ENCODE measurements around the gene SAMD9. TPM values are rescaled to one million over a fixed set of nuclear protein-coding genes. Genes with fewer than 3 reads are reported as not detected.
"Not testable (repeated sequence)": the region's sequence is repeated elsewhere in the genome, so short reads cannot be mapped to it uniquely, and the experiment has no call there.

The SAMD9 gene
- total RNA-seq, 1 experiment from 2014 or later, result not detected

DNA sequence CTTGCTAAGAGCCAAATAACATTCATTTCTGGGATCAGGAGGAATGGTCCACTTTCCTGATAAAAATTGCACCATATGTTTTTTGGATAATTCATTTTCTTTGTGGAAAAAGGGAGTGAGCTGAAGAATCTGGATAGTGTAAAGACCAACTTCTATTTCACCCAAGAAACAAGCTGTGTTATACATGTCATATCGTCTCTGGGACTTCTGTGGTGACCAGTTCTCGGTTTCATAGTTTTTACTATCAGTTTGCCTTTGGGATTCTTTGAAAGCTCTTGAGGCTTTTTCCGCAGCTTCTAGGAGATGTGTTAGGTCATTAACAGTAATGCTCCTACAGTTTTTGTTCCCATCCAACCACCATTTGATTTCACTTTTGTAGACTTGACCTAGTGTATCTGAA is 14.4 kb upstream of the SAMD9 start:
- H4K5ac ChIP-seq (ENCODE audit: insufficient read length, low read depth, low read length), result no peak overlapping the region
- peaks cover 38% of the 10 kb centered on the region for H3K27me3 Mint-ChIP-seq (ENCODE audit: low read depth)
- no peaks in the 10 kb centered on the region for H3K23me2 ChIP-seq (ENCODE audit: insufficient read length, low read depth, low read length, poor library complexity, severe bottlenecking)
- no peaks in the 10 kb centered on the region for H3K4me1 ChIP-seq (ENCODE audit: insufficient read depth, low read length)
- H4K20me1 ChIP-seq (ENCODE audit: control insufficient read depth, insufficient read depth, insufficient read length), result no peaks in the 10 kb centered on the region
- no peak overlapping the region for H3K18ac ChIP-seq (ENCODE audit: insufficient read length, low read depth, low read length)
- H3K23ac ChIP-seq (ENCODE audit: insufficient read length, low read depth, low read length), result no peak overlapping the region
- H3K79me1 ChIP-seq (ENCODE audit: insufficient read depth, low read depth, low read length, poor library complexity, severe bottlenecking), result no peaks in the 10 kb centered on the region
- no CpG with 5 or more reads among the region's 3 CpGs for WGBS (ENCODE audit: extremely low coverage, insufficient read length, low lambda C conversion rate)
- no peak for DNase-seq
- no peaks in the 10 kb centered on the region for H3K79me2 ChIP-seq (ENCODE audit: insufficient read depth, low read length)
- H4K91ac ChIP-seq (ENCODE audit: insufficient read length, low read depth, low read length), result no peak overlapping the region
- no peak overlapping the region for H2BK12ac ChIP-seq (ENCODE audit: insufficient read length, low read depth, low read length)
- no peaks in the 10 kb centered on the region for H3K9me3 ChIP-seq (ENCODE audit: control insufficient read depth, low read depth, low read length)
- H3K14ac ChIP-seq (ENCODE audit: insufficient read depth, low read length), result no peak overlapping the region
- H3K4me2 ChIP-seq (ENCODE audit: insufficient read depth, insufficient read length, low read length), result no peak overlapping the region
- no peak overlapping the region for H3K4ac ChIP-seq (ENCODE audit: low read depth, low read length)
- H3T11ph ChIP-seq (ENCODE audit: low read length), result no peak overlapping the region
- no peak overlapping the region for H3K9ac ChIP-seq (ENCODE audit: extremely low read depth, insufficient read length, low read length)
- H2AK5ac ChIP-seq (ENCODE audit: insufficient read length, low read length), result no peak overlapping the region
- no peaks in the 10 kb centered on the region for H3K27me3 ChIP-seq (ENCODE audit: insufficient read depth, low read length)
- peaks cover 0 to 1% (median 0%) of the 10 kb centered on the region in 3 experiments; a peak in 1 of 7 replicates for H3K36me3 Mint-ChIP-seq (ENCODE audit: insufficient read depth in 1 of 3, low read depth in 3 of 3)
- H3K27ac ChIP-seq (ENCODE audit: insufficient read length, low read depth, low read length), result no peak overlapping the region
- H2AFZ ChIP-seq (ENCODE audit: low read length), result no peak overlapping the region
- H2BK120ac ChIP-seq (ENCODE audit: low read depth, low read length, poor library complexity, severe bottlenecking), result no peak overlapping the region
- no peak overlapping the region for H3K4me3 Mint-ChIP-seq
- H3K27ac Mint-ChIP-seq, result no peak overlapping the region
- peaks cover 3 to 4% of the 10 kb centered on the region in 2 experiments; a peak in 3 of 5 replicates for H3K9me3 Mint-ChIP-seq
- no peak overlapping the region for H2BK20ac ChIP-seq (ENCODE audit: low read depth, low read length, poor library complexity, severe bottlenecking)
- H4K8ac ChIP-seq (replicated peaks; ENCODE audit: insufficient read length, low read depth, low read length), result no peak overlapping the region
- H2BK15ac ChIP-seq (ENCODE audit: low read depth, low read length), result no peak overlapping the region
- TF ChIP-seq, protein P1, sequence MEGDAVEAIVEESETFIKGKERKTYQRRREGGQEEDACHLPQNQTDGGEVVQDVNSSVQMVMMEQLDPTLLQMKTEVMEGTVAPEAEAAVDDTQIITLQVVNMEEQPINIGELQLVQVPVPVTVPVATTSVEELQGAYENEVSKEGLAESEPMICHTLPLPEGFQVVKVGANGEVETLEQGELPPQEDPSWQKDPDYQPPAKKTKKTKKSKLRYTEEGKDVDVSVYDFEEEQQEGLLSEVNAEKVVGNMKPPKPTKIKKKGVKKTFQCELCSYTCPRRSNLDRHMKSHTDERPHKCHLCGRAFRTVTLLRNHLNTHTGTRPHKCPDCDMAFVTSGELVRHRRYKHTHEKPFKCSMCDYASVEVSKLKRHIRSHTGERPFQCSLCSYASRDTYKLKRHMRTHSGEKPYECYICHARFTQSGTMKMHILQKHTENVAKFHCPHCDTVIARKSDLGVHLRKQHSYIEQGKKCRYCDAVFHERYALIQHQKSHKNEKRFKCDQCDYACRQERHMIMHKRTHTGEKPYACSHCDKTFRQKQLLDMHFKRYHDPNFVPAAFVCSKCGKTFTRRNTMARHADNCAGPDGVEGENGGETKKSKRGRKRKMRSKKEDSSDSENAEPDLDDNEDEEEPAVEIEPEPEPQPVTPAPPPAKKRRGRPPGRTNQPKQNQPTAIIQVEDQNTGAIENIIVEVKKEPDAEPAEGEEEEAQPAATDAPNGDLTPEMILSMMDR (conservative IDR thresholded peaks at IDR 0.05), result no peak
- H2BK5ac ChIP-seq (ENCODE audit: insufficient read length, low read length), result no peak overlapping the region
- no peak overlapping the region for H3K56ac ChIP-seq (ENCODE audit: insufficient read length, low read depth, low read length)
- H3K4me1 Mint-ChIP-seq, result no peaks in the 10 kb centered on the region

DNA sequence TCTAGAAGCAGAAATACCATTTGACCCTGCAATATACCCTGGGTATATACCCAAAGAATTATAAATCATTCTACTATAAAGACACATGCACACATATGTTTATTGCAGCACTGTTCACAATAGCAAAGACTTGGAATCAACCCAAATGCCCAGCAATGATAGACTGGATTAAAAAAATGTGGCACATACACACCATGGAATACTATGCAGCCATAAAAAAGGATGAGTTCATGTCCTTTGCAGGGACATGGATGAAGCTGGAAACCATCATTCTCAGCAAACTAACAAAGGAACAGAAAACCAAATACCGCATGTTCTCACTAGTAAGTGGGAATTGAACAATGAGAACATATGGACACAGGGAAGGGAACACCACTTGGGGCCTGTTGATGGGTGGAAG is 9.2 kb upstream of the SAMD9 start:
- H3K4me1 ChIP-seq (ENCODE audit: insufficient read depth, low read length); H2BK5ac ChIP-seq (ENCODE audit: insufficient read length, low read length); H3K9me3 ChIP-seq (ENCODE audit: control insufficient read depth, low read depth, low read length); H4K20me1 ChIP-seq (ENCODE audit: control insufficient read depth, insufficient read depth, insufficient read length); H2BK12ac ChIP-seq (ENCODE audit: insufficient read length, low read depth, low read length); H4K8ac ChIP-seq (replicated peaks; ENCODE audit: insufficient read length, low read depth, low read length); H3K14ac ChIP-seq (ENCODE audit: insufficient read depth, low read length); H3K23me2 ChIP-seq (ENCODE audit: insufficient read length, low read depth, low read length, poor library complexity, severe bottlenecking); H4K91ac ChIP-seq (ENCODE audit: insufficient read length, low read depth, low read length); H3K79me1 ChIP-seq (ENCODE audit: insufficient read depth, low read depth, low read length, poor library complexity, severe bottlenecking); H3K23ac ChIP-seq (ENCODE audit: insufficient read length, low read depth, low read length); H2AK5ac ChIP-seq (ENCODE audit: insufficient read length, low read length); H3K4ac ChIP-seq (ENCODE audit: low read depth, low read length); H4K5ac ChIP-seq (ENCODE audit: insufficient read length, low read depth, low read length); H2BK120ac ChIP-seq (ENCODE audit: low read depth, low read length, poor library complexity, severe bottlenecking); H3K4me2 ChIP-seq (ENCODE audit: insufficient read depth, insufficient read length, low read length); H3K56ac ChIP-seq (ENCODE audit: insufficient read length, low read depth, low read length); H3K79me2 ChIP-seq (ENCODE audit: insufficient read depth, low read length); H3K4me3 Mint-ChIP-seq; H3K27me3 ChIP-seq (ENCODE audit: insufficient read depth, low read length); H3K9ac ChIP-seq (ENCODE audit: extremely low read depth, insufficient read length, low read length); H3K4me1 Mint-ChIP-seq; H3T11ph ChIP-seq (ENCODE audit: low read length); H3K18ac ChIP-seq (ENCODE audit: insufficient read length, low read depth, low read length); DNase-seq; H2BK20ac ChIP-seq (ENCODE audit: low read depth, low read length, poor library complexity, severe bottlenecking); H2AFZ ChIP-seq (ENCODE audit: low read length); H2BK15ac ChIP-seq (ENCODE audit: low read depth, low read length); H3K27ac Mint-ChIP-seq; H3K36me3 Mint-ChIP-seq (ENCODE audit: insufficient read depth in 1 of 3, low read depth in 3 of 3); H3K27ac ChIP-seq (ENCODE audit: insufficient read length, low read depth, low read length): not testable (repeated sequence)
- WGBS (ENCODE audit: extremely low coverage, insufficient read length, low lambda C conversion rate), result no CpG with 5 or more reads among the region's 1 CpG
- H3K9me3 Mint-ChIP-seq, result peaks cover 32 to 36% of the 10 kb centered on the region in 2 experiments
- peaks cover 13% of the 10 kb centered on the region for H3K27me3 Mint-ChIP-seq (ENCODE audit: low read depth)

All from H9 (cell line).